ENCODE data around the gene ZNF385C.

ZNF385C gene

DNA sequence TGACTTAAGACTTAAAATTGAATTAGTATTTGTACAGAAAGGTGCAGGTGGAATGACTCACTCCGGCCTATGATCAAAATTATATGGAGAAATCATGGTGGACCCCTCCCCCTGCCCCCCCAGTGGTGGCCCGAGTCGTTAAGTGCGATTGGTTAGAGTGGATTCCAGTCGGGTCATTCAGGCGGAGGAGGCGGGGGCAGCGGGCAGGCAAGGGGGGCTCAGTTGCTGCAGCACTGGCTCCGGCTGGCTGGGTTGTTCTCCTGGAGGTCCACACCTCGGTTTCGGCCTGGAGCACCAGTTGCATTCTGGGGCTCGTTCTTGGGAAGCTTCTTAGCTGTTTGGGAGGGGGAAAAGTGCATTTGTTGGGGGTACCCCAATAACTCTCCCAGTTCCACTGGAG is 27.3 kb upstream of the ZNF385C start:
- in situ Hi-C loops (cut with HindIII; ENCODE audit: low sequenced_read_pairs) = no loop called here

DNA sequence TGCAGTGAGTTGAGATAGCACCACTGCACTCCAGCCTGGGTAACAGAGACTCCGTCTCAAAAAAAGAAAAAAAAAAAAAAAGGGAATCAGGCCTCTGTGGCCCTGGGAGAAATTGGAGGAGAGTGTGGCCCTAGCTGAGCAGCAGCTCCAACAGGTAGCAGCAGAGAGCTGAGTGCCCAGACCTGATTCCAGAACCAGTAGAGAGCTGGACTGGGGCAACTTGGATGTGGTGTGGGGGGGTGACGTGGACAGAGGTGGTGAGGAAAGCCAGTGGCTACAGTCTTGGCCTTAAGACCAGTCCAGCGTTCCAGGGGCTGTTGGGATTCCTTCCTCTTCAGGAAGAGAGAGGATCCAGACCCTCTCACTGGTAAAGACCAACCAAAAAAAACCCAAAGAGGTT is 26.0 kb upstream of the ZNF385C start:
- in situ Hi-C loops (cut with HindIII; ENCODE audit: low sequenced_read_pairs) = no loop called here

DNA sequence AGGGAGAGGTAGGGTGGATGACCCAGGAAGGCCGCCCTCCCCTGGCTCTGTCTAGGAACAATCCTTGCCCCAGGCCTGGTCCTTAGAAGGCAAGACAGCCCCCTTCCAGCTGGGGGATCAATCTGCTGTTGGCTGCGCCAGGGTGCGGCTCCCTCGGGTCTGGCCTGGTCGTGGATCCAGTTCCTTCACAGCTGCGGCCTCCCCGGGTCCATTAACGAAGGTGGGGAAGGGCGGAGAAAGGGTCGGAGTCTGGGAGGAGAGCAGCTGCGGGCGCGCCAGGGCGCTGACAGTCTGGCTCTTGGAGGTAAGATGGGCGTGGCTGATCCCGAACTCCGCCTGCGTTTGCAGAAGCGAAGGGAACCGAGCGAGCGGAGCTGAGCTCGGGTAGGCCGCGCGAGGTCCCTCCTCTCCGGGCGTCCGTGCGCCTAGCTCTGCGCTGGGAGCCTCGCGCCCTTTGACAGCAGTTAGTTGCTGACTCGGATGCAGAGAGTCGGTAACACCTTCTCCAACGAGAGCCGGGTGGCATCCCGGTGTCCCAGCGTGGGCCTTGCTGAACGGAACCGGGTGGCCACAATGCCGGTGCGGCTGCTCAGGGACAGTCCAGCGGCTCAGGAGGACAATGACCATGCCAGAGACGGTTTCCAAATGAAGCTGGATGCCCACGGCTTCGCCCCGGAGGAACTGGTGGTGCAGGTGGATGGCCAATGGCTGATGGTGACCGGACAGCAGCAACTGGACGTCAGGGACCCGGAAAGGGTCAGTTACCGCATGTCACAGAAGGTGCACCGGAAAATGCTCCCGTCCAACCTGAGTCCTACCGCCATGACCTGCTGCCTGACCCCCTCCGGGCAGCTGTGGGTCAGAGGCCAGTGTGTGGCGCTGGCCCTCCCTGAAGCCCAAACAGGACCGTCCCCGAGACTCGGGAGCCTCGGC is 24.4 kb upstream of the ZNF385C start, which contains the start of gene HSPB9:
Gene HSPB9, plus strand, starts transcription at position 434 of the 933 bp plus-strand sequence. Its CDS starts 47 bp downstream, at position 481.
- in situ Hi-C loops (cut with HindIII; ENCODE audit: low sequenced_read_pairs) = no loop called here

DNA sequence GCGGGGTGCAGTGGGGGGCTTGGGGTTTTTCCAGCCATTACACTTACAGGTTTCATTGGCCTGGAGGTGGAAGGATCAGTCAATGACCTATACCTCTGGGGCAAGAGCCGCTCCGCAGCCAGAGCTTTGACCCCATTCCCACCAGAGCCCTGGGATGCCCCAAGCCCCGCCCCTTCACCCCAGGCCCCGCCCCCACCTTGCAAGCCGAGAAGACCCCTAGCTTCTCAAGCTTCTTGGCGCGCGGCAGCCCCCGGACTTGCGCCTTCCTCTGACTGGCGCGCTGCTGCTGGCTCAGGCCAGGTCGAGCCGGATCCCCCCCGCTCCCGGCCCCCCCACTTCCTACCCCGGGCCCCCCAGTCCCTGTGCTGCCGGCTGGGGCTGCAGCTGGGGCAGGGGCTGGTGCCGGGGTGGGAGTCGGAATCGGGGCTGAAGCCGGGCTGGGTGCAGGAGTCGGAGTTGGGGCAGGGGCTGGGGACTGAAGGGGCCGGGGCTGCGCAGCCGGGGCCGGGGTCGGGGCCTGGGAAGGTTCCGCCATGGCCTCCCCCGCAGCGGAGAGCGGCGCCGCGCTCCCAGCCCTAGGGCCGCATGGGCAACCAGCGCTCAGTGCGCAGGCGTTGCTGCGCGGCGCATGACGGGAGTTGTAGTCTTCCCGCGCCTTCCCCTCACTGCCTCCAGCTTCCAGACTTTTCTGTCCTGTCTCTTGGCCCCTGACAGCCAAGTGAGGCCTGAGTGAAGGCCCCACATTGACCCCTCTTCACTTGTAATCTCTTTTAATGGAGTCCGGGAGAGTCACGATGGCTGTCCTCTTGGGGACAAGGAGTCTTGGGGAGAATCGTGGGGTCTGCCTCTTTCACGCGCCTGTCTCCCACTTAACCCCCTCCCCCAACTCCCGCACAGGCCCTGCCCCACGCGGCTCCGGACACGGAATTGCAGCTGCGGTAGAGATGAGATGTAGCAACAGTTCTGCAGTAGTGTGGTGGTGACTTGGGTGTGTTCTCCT is 22.8 kb upstream of the ZNF385C start, which contains the start of gene KAT2A:
Gene KAT2A, minus strand, starts transcription at position 598 of the 1,000 bp plus-strand sequence. Its CDS starts 63 bp downstream, at position 535.
- in situ Hi-C loops (cut with HindIII; ENCODE audit: low sequenced_read_pairs) = no loop called here

DNA sequence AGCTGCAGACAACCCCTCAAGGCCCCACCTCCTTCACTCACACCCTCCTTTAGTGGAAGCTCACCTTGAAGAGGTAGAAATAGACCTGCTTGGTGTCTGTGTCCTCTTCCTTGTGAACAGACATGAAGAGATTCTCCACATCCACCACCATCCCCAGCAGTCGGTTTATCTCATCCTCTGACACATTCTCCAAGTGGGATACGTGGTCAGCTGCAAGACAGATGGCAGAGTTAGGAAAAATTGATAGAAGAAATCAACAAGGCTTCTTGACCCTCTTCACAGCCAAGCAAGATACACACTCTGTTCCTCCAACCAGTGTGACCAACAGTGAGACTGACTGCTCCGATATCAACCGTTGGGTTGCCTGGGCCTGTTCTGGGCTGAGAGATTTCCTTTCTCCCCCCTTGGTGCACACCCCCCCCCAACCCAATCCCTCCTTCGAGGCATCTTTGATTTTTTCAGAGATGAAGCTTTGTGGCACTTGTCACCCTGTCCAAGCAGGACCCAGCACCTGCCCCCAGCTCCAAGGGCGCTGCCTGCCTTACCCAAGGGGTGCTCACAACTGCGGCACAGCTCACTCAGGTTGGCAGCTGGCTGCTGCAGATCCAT is 22.0 kb upstream of the ZNF385C start:
- in situ Hi-C loops (cut with HindIII; ENCODE audit: low sequenced_read_pairs) = no loop called here

DNA sequence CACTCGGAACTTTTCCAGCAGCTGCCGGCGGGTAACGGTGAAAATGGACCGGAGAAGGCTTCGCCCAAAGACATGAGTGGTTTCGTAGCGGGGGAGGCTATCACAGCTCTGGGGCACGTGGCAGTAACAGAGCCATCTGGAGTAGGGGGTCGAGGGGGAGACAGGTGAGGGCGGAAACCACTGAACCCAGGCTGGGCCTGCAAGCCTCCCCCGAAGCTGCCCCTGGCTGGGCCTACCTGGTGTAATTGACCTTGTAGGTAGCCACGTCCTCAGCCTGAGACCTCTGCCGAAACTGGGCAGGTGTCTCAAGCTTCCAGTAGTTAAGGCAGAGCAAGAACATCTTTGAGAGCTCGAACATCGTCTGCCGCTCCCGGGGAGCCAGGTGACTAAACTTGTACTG is 21.0 kb upstream of the ZNF385C start:
- in situ Hi-C loops (cut with HindIII; ENCODE audit: low sequenced_read_pairs) = no loop called here

DNA sequence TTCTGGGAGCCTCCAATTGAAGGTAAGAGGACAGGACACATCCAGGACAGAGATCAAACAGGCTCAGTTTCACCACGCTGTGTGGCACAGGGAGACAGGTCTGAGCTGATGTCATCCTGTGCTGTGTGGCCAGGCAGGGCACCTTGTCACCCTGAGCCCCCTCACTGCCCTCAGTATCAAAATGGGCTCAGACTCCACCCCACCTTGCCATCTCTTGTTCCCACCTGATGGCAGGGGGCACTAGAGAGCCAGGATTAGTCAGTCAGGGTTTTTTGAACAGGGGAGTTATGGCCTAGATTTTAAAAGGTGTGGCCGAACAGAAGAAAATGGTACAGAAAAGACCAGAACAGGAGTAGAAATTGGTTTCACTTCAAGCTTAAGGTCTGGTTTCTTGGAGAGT is 20.3 kb upstream of the ZNF385C start:
- in situ Hi-C loops (cut with HindIII; ENCODE audit: low sequenced_read_pairs) = no loop called here

DNA sequence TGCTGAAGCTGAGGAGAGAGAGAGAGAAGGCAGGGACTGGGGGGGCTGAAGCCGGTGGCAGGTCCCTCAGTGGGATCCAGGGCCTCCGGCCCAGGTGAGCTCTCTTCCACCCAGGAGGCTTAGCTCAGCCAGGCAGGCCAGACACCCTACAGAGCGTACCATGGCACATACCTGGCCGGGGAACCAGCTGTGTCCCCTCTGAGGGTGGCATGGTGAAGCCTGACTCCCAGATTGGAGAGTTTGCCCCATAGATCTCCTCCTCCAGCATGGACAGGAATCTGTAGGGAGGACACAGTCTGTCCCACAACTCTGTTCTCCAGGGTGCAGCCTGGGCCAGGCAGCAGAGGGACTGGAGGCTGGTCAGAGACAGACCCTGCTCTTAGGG is 19.8 kb upstream of the ZNF385C start:
- in situ Hi-C loops (cut with HindIII; ENCODE audit: low sequenced_read_pairs) = no loop called here

DNA sequence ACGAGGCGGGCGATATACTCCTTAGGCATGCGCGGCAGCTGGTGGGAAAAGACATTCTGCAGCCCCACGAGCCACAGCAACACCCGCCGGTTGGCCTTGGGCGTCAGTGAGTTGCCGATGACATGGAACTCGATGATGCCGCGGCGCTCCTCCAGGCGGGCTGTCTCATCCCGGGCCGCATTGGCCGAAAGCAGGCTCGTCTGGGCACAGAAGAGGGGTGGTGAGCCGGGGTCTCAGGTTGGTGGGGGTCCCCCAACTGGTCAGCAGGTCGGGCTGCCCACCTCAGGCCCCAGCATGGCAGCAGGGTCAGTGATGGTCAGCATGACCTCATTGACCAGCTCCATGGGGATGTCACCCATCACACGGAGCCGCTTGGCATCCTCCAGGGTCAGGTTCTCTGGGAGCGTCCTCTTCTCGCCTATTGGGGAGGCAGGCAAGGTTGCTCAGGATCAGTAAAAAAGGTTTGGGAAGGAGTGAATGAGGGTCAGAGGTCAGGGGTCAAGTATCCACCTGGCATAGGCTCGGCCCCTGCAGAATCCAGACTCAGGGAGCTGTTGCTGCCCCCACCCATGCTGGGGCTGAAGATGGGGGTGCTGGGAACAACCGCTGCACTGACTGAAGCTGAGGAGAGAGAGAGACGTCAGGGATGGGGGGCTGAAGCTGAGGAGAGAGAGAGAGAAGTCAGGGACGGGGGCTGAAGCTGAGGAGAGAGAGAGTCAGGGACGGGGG is 19.3 kb upstream of the ZNF385C start:
- in situ Hi-C loops (cut with HindIII; ENCODE audit: low sequenced_read_pairs) = no loop called here

DNA sequence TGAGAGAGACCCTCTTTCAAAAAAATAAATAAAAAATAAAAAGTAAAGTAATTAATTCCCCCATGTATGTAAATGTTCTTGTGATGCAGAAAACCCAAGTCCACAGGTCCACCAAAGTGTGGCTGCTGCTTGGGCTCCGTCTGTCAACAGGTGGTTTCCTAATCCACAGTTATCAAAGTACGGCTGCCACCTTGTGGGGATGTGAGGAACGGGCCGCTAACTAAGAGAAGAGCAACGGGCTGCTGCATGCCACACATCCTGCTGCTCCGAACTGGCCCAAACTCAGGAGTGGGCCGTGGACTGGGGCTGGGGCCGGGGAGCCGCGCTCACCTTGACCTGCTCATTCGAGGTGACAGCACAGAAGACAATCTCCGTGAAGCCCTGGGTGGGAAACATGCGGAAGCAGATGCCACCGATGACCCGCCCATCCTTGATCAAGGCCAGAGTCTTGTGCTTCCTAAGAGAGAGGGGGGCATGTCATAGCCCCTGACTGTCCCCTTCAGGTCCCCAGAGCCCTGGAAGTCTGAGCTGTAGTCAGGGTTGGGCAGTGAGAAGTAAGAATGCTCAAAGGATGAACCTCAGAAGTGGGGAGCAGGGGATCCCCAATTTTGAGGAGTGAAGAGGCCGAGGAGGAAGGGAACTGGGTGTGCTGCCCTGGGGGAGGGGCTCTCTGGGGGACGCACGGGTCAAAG is 18.6 kb upstream of the ZNF385C start:
- in situ Hi-C loops (cut with HindIII; ENCODE audit: low sequenced_read_pairs) = no loop called here

DNA sequence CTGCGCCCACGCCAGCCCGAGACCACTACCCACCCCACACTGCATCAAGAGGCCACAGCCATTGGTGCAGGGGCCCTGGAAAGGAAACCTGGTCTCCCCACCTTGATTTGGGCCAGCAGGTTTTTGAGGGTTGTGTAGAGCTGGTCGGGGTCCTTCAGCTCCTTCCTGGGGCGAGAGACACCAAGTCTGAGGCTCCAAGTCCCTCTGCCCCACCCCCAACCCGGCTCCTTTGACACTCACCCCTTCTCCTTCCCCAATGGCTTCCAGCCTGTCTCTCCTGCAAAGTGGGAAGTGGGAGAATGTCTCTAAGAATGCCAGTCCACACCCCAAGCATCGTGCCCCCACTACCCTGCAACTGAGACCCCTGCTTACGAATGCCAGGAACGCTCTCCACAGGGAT is 15.8 kb upstream of the ZNF385C start:
- in situ Hi-C loops (cut with HindIII; ENCODE audit: low sequenced_read_pairs) = no loop called here

DNA sequence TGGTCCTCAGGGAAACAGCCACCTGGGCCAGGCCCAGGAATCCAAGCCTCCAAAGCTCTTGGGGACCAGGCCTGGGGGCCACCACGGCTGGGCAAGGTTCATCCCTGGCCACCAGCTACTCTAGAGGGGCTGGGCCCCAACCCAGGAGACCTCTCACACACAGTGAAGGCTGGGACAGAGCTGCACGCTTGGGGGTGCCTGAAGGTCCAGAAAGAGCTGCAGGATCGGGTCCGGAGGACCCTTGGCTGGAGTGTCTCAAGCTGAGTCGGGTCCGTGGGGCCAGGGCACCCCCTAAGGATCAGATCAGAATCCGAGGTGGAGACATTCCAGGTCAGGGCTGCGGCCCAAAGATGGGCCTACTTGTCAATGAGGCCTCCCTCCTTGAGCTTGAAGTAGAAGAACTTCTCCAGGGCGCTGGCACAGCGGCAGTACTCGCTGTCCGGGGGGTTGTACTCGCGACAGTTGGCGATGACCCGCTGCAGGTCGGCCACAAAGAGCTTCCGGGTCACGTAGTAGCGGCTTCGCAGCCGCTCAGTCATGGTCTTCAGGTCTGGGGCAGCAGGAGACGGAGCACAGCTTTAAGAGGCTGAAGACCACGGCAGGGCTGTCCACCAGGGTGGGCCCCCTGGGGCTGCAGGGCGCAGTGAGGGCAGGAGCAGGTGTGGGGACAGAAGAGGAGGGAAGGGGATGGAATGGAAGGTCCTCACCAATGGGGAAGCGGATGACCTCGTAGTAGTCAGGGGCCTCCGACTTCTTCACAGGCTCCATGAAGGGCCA is 15.2 kb upstream of the ZNF385C start:
- in situ Hi-C loops (cut with HindIII; ENCODE audit: low sequenced_read_pairs) = no loop called here

DNA sequence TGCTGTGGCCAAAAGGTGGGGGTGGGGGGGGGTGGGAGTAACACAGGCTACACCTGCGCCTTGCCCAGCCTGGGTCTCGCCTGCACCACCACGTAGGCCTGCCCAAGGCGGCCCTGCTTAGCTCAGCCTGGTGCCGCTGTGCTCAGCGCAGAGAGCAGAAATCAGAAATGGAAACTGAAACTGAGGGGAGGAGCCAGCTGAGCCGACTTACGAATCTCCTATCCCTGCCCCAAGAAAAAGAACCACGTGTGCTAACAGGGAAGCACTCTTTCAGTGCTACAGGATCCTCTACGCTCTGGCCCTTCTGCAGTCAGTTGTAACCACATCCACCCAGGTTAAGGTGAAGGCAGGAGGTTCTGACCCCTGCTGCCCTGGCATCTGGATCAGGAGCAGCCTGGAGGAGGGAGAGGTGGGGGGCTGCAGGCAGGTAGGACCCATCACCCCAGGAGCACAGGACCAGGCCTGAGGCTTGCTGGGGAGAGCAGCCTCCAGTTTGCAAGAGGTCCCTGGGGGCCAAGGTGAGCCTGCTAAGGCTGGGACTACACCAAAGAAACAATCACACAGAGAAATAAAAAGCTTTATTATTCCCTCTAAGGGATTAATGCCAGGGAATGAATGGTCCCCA is 14.4 kb upstream of the ZNF385C start, which contains the start of gene DHX58:
Gene DHX58, minus strand, starts transcription at position 163 of the 625 bp plus-strand sequence. CDS start 822 bp downstream, outside the sequence.
- in situ Hi-C loops (cut with HindIII; ENCODE audit: low sequenced_read_pairs) = no loop called here

DNA sequence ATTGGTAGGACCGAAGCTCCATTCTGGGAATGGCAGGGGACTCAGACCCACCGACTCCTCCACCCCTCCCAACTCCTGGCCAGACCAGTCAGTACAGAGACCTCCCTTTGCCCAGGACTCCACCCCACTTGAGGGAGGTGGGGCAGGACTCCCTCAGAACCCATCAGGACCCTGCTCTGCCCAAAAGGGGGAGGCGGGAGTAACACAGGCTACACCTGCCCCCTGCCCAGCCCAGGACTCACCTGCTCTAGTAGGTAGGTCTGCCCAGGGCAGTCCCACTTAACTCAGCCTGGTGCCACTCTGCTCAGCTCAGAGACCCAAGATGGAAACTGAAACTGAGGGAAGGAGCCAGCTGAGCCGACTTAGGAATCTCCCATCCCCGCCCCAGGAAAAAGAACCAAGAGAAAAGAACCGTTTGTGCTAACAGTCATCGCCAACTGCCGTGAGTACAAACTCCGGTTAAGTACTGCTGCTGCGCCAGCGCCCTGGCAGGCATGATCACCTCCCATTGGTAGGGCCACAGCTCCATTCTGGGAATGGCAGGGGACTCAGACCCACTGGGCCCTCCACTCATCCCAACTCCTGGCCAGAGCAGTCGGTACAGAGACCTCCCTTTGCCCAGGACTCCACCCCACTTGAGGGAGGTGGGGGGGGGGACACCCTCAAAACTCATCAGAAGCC is 13.7 kb upstream of the ZNF385C start:
- in situ Hi-C loops (cut with HindIII; ENCODE audit: low sequenced_read_pairs) = no loop called here

DNA sequence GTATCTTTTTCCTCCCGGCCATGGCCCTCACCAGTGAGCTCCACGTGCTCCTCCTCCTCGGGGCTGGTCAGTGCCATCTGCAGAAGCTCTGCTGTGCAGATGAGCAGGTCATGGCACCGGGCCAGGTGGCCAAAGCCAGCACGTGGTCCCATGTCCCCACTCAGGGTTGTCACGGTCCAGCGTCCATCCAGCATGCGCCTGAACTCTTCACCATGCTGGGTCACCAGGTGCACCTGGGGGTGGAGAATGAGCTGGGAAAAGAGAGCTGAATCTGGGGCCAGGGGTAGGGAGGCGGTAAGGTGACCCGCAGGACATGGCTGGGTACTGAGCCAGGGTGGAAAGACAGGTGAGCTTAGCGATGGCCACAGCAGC is 13.0 kb upstream of the ZNF385C start:
- in situ Hi-C loops (cut with HindIII; ENCODE audit: low sequenced_read_pairs) = no loop called here

DNA sequence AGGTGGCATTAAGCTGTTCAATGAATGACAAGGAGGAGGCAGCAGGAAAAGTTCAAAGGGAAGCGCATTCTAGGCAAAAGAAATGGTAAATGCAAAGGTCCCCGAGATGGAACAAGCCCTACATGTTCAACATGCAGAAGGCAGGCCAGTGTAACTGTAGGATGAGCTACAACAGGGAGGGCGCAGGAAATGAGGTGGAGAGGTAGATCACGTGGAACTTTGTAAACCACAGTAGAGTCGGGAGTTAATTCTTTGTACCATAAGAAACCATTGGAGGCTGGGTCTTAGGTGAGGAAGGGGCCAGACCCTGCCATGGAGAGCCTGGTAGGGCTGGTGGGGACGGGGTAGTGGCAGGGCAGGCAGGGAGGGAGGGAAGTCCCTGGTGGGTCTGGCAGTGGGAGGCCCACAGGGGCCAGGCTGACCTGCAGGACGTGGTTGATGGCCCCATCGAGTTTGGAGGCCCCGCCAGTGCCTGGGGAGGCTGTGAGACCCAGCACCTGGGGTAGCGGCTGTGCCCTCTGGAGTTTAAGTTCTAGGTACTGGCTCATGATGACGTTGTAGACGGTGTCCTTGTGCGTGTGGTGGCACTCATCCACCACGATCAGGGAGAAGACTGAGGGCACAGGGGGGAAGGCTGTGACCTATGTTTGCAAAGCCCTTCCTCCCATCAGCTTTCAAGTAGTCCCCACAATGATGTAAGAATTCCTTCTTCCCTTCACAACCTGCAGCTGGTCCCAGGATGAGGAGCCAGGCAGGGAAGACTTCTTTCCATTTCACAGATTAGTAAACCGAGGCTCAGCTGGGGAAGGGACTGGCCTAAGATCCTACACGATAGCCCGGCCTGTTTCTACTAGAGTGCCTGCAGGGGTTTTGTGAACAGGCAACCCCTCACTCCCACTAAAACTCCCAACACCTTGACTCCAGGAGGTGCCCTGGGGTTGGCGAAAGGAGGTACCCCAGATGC is 12.3 kb upstream of the ZNF385C start:
- in situ Hi-C loops (cut with HindIII; ENCODE audit: low sequenced_read_pairs) = no loop called here

DNA sequence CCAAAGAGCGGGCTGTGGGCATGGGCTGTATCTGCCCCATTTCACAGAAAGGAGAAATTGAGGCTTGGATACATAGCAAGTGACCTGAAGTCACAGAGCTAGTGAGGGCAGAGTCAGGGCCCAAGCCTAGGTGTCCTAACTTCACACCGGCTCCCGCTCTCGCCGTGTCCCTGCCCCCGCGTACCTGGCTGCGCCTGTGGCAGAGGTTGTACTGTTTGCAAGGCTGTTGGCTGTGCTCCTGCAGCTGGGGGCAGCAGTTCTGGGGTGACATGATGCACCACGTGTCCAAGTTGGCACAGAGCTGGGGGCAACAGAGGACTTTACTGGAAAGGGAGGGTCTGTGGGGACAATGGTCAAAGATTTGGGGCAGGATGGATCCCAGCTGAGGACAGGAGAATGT is 10.8 kb upstream of the ZNF385C start:
- in situ Hi-C loops (cut with HindIII; ENCODE audit: low sequenced_read_pairs) = no loop called here

Data from DLD1 (cell line).